Glutamatergic neuron (in vitro differentiated cells): Measurements from ENCODE around the gene PDE2A. TPM values are rescaled to one million over a fixed set of nuclear protein-coding genes. Genes with fewer than 3 reads are reported as not detected.
A peak's percentile ranks its signal among the peaks of the same experiment; 100 is the strongest.

Experiments used
- DNase-seq: peaks from one replicate; pipeline ENCODE4 v3.0.0; 2022
- H3K27ac Mint-ChIP-seq: one replicate; pipeline ENCODE4 v1.8.0; 2020; ENCODE audit warnings: mild to moderate bottlenecking, mixed read lengths, inconsistent platforms; ENCODE audit not compliant: unreplicated experiment
- H3K27me3 Mint-ChIP-seq: one replicate; pipeline ENCODE4 v1.8.0; 2020; ENCODE audit warnings: mild to moderate bottlenecking, moderate library complexity, mixed read lengths, inconsistent platforms; ENCODE audit not compliant: unreplicated experiment
- H3K36me3 Mint-ChIP-seq: one replicate; pipeline ENCODE4 v1.8.0; 2020; ENCODE audit warnings: mild to moderate bottlenecking, mixed read lengths, inconsistent platforms; ENCODE audit not compliant: unreplicated experiment
- H3K4me1 Mint-ChIP-seq: one replicate; pipeline ENCODE4 v1.8.0; 2020; ENCODE audit warnings: mild to moderate bottlenecking, low read depth, mixed read lengths, inconsistent platforms; ENCODE audit not compliant: unreplicated experiment
- H3K4me3 Mint-ChIP-seq: one replicate; pipeline ENCODE4 v1.8.0; 2020; ENCODE audit warnings: mild to moderate bottlenecking, mixed read lengths, inconsistent platforms; ENCODE audit not compliant: unreplicated experiment
- H3K9me3 Mint-ChIP-seq: one replicate; pipeline ENCODE4 v1.8.0; 2020; ENCODE audit warnings: mild to moderate bottlenecking, moderate library complexity, mixed read lengths, inconsistent platforms; ENCODE audit not compliant: unreplicated experiment
- long read RNA-seq: library from polyadenylated mRNA; unstranded; transcript quantifications from one replicate; pipeline ENCODE4 v2.0.0, GENCODE V29; 2020; ENCODE audit not compliant: unreplicated experiment
- total RNA-seq: library from RNA; stranded (reverse); fragmentation: NEBNext Ultra II Directional; extraction: Animal tissue kit (Norgen Biotek cat#: 25700); gene quantifications from one replicate; pipeline ENCODE4 v1.2.1, GENCODE V29; 2021; ENCODE audit not compliant: unreplicated experiment
- TF ChIP-seq, protein P1 (sequence below): fragments of 200-600 bp; sonication (generic); IDR thresholded peaks from one replicate; pipeline ENCODE4 v1.5.0; 2021; ENCODE audit not compliant: partially characterized antibody, unreplicated experiment

Gene PDE2A
- total RNA-seq: 16.9 TPM
- long read RNA-seq, partial matches to known transcripts: 0 of 2 reads
- long read RNA-seq, other reads (novel, unspliced or antisense): 1 of 2 reads

DNA sequence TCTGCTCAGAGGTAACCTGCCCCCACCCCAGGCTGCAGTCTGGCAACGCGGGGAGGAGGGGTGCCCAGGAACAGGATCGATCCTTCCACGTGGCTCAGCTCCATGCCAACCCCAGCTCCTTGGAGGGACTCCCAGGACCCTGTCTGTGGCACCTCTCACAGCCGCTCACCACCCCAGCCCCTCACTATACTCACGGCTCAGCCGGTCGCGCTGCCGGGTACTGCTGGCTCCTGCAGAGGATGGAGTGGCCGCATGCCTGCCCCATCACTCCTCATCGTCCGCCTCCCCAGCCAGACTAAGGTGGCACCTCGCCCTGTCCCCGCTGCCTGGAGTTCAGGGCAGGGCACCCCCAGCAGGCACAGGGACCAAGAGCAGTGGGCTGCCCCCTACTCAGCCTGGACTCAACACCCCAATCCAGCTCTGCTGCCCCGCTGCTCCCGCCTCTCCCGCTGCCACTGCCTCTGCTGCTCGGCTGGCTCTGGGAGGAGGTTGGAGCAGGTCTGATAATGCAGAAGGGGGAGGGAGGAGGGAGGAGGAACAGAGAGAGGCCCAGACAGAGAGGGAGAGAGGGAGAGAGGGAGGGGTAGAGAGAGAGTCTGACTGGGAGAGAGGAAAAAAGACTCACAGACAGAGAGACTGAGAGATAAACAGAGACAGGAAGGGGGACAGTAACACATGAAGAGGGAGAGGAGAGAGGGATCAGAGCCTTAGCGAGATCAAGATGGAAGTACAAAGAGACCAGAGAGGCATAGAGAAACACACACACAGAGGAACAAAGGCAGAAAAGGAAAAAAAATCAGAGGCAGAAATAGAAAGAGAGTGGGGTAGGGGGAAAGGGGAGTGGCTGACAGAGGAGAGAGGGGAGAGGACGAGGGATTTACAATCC is at the start of gene PDE2A:
TSS of gene PDE2A (minus strand) at position 480 of the 886 bp plus-strand sequence. CDS start at position 265, 215 bp downstream.
- TF ChIP-seq, protein P1, sequence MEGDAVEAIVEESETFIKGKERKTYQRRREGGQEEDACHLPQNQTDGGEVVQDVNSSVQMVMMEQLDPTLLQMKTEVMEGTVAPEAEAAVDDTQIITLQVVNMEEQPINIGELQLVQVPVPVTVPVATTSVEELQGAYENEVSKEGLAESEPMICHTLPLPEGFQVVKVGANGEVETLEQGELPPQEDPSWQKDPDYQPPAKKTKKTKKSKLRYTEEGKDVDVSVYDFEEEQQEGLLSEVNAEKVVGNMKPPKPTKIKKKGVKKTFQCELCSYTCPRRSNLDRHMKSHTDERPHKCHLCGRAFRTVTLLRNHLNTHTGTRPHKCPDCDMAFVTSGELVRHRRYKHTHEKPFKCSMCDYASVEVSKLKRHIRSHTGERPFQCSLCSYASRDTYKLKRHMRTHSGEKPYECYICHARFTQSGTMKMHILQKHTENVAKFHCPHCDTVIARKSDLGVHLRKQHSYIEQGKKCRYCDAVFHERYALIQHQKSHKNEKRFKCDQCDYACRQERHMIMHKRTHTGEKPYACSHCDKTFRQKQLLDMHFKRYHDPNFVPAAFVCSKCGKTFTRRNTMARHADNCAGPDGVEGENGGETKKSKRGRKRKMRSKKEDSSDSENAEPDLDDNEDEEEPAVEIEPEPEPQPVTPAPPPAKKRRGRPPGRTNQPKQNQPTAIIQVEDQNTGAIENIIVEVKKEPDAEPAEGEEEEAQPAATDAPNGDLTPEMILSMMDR: no peak
- Mint-ChIP-seq H3K27ac (peak within 1 kb of the TSS; percentile 75), H3K4me3 (peak within 1 kb of the TSS; percentile 51), H3K27me3 (peaks cover 16% of the 10 kb centered on the region), H3K9me3 (peaks cover 7% of the 10 kb centered on the region), H3K36me3 (no peaks in the 10 kb centered on the region), H3K4me1 (peaks cover 27% of the 10 kb centered on the region)
- DNase-seq: peak; percentile 72

DNA sequence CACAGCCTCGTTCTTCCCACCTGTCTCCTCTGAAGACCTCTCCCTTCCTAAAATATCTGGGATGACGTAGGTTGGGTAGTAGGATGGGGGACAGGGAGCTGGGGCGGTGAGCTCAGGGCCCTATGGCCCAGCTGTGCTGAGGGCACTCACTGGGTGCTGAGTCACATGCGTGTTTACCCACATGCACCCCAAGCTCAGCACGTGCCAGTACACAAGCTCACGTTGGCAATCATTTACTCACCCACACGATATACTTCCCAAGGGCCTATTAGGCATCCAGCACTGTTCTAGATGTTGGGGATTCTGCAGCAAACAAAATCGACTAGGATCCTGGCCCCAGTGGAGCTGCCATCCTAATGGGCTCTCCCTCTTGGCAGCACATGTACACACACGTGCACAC is 49.3 kb upstream of the PDE2A start:
- H3K27ac Mint-ChIP-seq: no peak overlapping the region
- peaks cover 2% of the 10 kb centered on the region for H3K4me1 Mint-ChIP-seq
- no peak for DNase-seq

DNA sequence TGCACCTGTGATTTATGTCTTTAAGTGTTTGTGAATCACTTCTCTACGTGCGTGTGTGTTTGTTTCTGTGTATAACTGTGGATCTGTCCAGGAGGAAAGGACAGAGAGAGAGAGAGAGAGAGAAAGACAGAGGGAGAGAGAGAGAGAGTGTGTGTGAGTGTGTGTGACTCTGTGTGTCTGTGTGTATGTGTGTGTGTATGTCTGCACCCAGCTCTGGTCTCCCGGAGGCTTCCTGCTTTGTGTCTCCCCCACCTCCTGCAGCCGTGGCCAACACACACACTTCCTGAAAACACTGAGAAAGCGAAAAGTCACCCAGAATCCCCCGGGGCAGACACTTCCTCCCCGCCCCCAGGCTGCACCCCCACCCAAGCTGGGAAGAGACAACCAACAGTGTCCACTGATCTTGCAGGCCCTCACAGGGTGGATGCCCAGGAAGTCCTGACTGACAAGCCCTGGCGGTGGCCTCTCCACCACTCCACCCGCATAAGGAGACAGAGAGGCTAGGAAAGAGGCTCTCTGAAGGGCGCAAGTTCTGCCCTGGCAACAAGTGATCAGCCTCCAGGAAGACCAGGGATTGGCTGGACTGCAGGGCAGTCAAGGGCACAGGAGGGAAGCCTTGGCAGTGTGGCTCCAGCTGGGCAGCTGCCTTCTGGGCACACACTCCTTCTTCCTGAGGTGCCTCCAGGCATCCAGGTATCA is 48.0 kb upstream of the PDE2A start:
- H3K9me3 Mint-ChIP-seq: peaks cover 4% of the 10 kb centered on the region
- peak overlapping the region; percentile 53 for H3K4me3 Mint-ChIP-seq
- peaks cover 8% of the 10 kb centered on the region for H3K27me3 Mint-ChIP-seq
- TF ChIP-seq, protein P1: no peak
- no peaks in the 10 kb centered on the region for H3K36me3 Mint-ChIP-seq
- DNase-seq: peak; percentile 57
- H3K27ac Mint-ChIP-seq: no peak overlapping the region
- peaks cover 5% of the 10 kb centered on the region for H3K4me1 Mint-ChIP-seq

More for the DNA sequence above, 49.3 kb upstream of the PDE2A start:
- Mint-ChIP-seq H3K36me3 (no peaks in the 10 kb centered on the region), H3K4me3 (no peak overlapping the region), H3K9me3 (peaks cover 4% of the 10 kb centered on the region), H3K27me3 (peaks cover 8% of the 10 kb centered on the region)
- TF ChIP-seq, protein P1: no peak

DNA sequence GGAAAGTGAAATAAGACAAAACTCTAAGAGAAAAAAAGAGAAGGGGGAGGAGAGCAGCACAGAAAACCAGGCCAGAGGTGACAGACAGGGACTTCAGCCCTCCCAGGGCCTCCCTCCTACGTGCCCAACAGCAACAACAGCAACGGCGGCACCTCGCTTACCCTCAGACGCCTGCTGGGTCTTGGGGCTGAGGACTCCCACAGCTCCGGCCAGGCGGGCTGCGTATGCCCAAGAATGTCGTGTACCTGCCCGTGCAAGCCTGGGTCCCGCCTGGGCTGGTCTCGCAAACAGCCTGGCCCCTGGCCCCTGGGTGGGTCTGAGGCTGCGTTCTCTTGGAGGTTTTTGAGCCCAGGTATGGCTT is 47.4 kb upstream of the PDE2A start:
- H3K9me3 Mint-ChIP-seq: peaks cover 4% of the 10 kb centered on the region
- H3K27me3 Mint-ChIP-seq: peaks cover 8% of the 10 kb centered on the region
- TF ChIP-seq, protein P1: no peak
- no peak overlapping the region for H3K27ac Mint-ChIP-seq
- peak overlapping the region; percentile 53 for H3K4me3 Mint-ChIP-seq
- peaks cover 5% of the 10 kb centered on the region for H3K4me1 Mint-ChIP-seq
- DNase-seq: no peak
- no peaks in the 10 kb centered on the region for H3K36me3 Mint-ChIP-seq
